ENCODE results near the gene WDR18.
"Not testable (repeated sequence)": the region's sequence is repeated elsewhere in the genome, so short reads cannot be mapped to it uniquely, and the experiment has no call there.

Gene WDR18

GRCh38 chr19:1019616-1019961 is 35.4 kb downstream of the WDR18 start:
- DNase-seq (ENCODE audit: low read depth in 3 of 3), result no peak

GRCh38 chr19:1019980-1020867 is 36.1 kb downstream of the WDR18 start:
- no peak for DNase-seq (ENCODE audit: low read depth in 3 of 3)

GRCh38 chr19:1020868-1021425 is 36.8 kb downstream of the WDR18 start, which contains the start of gene TMEM259:
TMEM259 (minus strand) TSS chr19:1021123; CDS start chr19:1020996, 127 bp downstream.
- DNase-seq (ENCODE audit: low read depth in 3 of 3), result peak; percentile 93 to 97 (median 96)

- DNase-seq (ENCODE audit: low read depth in 3 of 3), result not testable (repeated sequence)
These were observed 39.7 kb downstream of the WDR18 start for GRCh38 chr19:1023883-1024188.

- not testable (repeated sequence) for DNase-seq (ENCODE audit: low read depth in 3 of 3)
These were observed 40.9 kb downstream of the WDR18 start for GRCh38 chr19:1025080-1025479.

GRCh38 chr19:1025960-1026782 is 42.0 kb downstream of the WDR18 start, which contains the start of gene CNN2:
CNN2 (plus strand) TSS chr19:1026608; CDS start chr19:1026662, 54 bp downstream.
- peak in 1 of 3 experiments; percentile 54 for DNase-seq (ENCODE audit: low read depth in 3 of 3)

- no peak for DNase-seq (ENCODE audit: low read depth in 3 of 3)
These were observed 42.9 kb downstream of the WDR18 start for GRCh38 chr19:1026783-1027649.

- no peak for DNase-seq (ENCODE audit: low read depth in 3 of 3)
These were observed 43.5 kb downstream of the WDR18 start for GRCh38 chr19:1027650-1028061.

GRCh38 chr19:1028062-1028926 is 44.1 kb downstream of the WDR18 start:
- no peak for DNase-seq (ENCODE audit: low read depth in 3 of 3)

- no peak for DNase-seq (ENCODE audit: low read depth in 3 of 3)
These were observed 48.2 kb downstream of the WDR18 start for GRCh38 chr19:1032264-1032867.

GRCh38 chr19:1035998-1036621 is 52.0 kb downstream of the WDR18 start:
- DNase-seq (ENCODE audit: low read depth in 3 of 3), result no peak

GRCh38 chr19:1037621-1038064 is 53.5 kb downstream of the WDR18 start:
- no peak for DNase-seq (ENCODE audit: low read depth in 3 of 3)

GRCh38 chr19:1038978-1039645 is 55.0 kb downstream of the WDR18 start:
- DNase-seq (ENCODE audit: low read depth in 3 of 3), result no peak

- peak; percentile 97 to 99 (median 99) for DNase-seq (ENCODE audit: low read depth in 3 of 3)
These were observed 55.7 kb downstream of the WDR18 start, which contains the start of gene ABCA7 for GRCh38 chr19:1039646-1040475. ABCA7 (plus strand) TSS chr19:1040107; CDS start chr19:1041362, 1,255 bp downstream.

- DNase-seq (ENCODE audit: low read depth in 3 of 3), result peak; percentile 75 to 86 (median 79)
These were observed 56.5 kb downstream of the WDR18 start for GRCh38 chr19:1040476-1041271.

- no peak for DNase-seq (ENCODE audit: low read depth in 3 of 3)
These were observed 57.2 kb downstream of the WDR18 start for GRCh38 chr19:1041272-1041834.
